Stimulated activated CD8-positive, alpha-beta memory T cell treated with anti-CD3 and anti-CD28 coated beads, Interleukin-7, amount 100 ng/mL, for 4 hours (primary cell): Measurements from ENCODE around the gene C19orf25.
"Not testable (repeated sequence)": the region's sequence is repeated elsewhere in the genome, so short reads cannot be mapped to it uniquely, and the experiment has no call there.

Source experiments
- DNase-seq, 2 donors: peaks; one replicate each; pipeline ENCODE4 v3.0.0-alpha.2; 2020; ENCODE audit warnings: low read depth in 2 of 2

C19orf25 gene

DNA sequence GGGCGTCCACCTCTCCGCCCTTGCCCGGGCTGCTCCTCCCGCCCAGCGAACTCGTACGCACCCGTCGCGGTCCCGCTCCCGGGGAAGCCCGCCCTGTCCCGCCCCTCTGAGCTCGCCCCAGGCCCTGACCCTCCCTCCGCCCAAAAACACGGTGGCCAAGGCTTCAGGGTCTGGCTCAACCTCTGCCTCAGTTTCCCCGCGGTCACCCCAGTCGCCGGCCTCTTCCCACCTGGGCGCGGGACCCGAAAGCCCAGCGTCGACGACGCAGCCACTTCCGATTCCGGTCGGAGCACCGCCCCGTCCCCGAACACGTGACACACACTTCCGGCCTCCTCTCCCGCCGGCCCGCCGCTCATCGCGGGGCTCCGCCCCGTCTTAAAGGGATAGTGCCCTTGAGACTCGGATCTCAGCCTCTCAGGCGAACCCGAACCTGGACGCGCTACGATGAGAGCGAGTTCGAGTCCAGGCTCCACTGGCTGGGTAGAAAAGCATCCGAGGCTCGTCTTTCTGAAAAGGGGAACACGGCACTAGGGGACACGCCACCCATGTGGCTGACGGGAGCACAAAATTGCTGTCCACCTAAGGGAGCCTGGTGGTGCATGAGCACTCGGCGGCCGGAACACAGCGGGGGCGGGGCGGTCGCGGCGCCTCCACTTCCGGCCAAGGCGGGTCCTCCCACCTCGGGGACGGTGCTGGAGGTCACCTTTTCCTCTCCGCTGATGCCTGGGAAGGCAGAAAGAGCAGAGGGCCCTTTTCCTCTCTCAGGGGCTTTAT lies at the start of gene C19orf25:
C19orf25 (minus strand) TSS at position 282 of the 774 bp plus-strand sequence. CDS start 312 bp downstream, outside the sequence.
- peak; percentile 85 to 90 for DNase-seq

DNA sequence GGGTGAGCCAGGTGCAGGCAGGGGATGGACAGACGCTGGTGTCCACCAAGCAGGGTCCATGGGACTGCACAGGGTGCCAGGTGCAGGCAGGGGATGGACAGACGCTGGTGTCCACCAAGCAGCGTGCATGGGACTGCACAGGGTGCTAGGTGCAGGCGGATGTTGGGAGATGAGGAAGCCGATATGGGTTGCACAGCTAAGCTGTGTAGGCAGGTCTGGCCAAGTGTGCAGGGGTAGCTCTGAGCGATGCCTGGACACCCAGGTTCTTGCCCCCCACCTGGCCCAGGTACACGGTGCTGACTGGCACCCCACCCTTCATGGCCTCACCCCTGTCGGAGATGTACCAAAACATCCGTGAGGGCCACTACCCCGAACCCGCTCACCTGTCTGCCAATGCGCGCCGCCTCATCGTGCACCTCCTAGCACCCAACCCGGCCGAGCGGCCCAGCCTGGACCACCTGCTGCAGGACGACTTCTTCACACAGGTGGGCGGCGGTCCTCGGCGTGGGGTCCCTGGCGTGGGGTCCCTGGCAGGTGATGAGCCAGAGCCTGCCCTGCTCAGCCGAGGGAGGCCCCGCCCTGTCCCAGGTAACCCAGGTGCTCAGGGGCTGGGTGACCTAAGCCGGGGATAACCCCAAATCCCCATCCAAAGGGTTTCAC lies 48.8 kb upstream of the C19orf25 start:
- no peak for DNase-seq

DNA sequence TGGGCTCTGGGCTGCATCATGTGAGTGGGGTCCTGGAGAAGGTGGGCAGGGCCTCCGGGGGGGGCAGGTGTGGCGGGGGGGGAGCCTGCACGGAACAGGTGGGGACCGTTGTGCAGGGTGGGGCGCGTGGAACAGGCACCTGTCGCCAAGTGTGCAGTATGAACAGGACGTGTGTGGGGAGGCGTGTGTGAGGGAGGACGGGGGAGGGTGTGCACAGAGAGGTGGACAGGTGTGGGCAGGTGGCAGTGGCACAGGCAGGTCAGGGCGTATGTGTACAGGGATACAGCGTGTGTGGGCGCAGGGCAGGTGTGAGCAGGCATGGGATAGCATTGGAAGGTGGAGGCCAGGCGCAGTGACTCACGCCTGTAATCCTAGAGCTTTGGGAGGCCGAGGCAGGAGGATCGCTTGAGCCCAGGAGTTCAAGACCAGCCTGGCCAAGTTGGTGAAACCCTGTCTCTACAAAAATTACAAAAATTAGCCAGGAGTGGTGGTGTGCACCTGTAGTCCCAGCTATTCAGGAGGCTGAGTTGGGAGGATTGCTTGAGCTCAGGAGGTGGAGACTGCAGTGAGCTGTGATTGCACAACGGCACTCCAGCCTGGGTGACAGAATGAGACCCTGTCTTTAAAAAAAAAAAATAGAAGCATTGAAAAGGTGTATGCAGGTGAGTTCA lies 48.1 kb upstream of the C19orf25 start:
- DNase-seq, result no peak

DNA sequence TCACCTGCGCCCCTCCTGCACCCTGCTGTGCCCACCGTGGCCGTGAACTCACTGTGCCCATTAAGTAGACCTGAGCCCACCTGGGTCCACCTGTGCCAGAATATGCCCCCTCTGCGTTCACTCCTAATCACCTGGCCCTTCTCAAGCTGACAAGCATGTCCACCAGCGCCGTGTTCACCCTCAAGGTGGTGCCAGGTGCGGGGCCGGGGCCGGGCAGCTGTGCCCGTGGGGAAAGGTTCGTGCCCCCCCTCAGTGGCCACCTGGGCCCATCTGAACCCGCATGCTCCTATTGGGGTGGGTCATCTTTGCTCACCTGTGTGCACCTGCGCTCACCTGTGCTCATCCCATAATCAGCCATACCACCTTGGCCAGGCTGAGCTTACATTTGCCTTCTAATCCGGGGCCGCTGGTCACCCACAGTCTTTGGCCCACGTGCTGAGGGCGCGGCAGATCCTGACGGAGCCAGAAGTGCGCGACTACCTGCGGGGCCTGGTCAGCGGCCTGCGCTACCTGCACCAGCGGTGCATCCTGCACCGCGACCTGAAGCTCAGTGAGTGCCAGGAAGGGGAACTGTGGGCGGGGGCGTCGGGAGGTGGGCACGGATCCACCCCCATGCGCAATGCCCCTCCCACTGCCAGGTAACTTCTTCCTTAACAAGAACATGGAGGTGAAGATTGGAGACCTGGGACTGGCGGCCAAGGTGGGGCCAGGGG lies 47.2 kb upstream of the C19orf25 start:
- DNase-seq, result no peak

DNA sequence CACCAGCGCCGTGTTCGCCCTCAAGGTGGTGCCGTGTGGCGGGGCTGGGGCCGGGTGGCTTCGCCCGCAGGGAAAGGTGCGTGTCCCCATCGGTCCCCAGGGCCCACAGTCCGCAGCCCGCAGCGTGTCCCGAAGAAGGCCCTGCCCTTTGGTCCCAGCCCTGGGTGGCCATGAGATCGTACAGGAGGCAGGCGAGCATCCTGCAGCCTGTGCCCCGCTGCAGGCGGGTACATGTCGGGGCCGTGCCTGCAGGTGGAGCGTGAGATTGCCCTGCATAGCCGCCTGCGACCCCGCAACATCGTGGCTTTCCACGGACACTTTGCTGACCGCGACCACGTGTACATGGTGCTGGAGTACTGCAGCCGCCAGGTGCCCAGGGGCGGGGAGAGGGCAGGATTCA lies 46.3 kb upstream of the C19orf25 start:
- no peak for DNase-seq

- no peak for DNase-seq
Observed at GRCh38 chr19:1524972-1525325, 45.9 kb upstream of the C19orf25 start.

- no peak for DNase-seq
Observed at GRCh38 chr19:1524287-1524971, 45.4 kb upstream of the C19orf25 start.

DNA sequence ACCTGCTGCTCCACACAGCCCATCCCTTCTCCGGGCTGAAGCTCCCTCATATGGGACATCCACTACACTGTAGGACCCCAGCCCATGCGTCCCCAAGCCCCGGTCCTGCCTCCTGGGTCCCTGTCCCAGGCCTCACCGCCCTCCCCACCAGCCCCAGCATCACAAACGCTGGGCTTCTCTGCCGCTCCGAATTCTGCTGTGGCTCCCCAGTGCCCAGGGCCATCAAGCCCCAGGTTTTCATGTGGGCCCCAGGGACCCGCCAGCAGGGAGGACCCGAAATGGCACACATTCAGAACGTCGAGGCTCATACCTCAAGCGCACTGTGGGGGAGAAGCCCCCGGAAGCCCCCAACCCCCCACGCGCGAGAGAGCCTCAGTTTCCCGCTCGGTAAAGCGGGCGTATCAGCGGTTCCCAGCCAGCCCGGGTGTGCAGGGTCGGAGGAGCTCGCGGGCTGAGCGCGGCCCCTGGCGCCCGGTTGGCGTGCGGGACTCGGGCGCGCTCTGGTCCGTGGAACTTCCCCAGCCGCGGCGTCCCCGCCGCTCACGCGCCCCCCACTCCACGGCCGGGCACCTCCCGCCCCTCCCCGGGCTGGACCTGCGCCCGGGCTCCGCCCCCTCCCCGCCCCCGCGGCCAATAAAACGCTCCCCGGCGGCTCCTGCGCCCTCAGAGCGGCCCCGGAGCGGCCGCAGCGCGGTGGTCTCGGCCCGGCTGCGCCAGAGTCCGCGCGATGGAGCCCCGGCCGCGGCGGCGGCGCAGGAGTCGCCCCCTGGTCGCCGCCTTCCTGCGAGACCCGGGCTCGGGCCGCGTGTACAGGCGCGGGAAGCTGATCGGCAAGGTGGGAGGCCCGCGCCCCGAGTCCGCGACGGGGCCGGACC lies 44.6 kb upstream of the C19orf25 start, which contains the start of gene PLK5:
PLK5 (plus strand) TSS at position 666 of the 875 bp plus-strand sequence. CDS start 2,920 bp downstream, outside the sequence.
- no peak for DNase-seq

DNA sequence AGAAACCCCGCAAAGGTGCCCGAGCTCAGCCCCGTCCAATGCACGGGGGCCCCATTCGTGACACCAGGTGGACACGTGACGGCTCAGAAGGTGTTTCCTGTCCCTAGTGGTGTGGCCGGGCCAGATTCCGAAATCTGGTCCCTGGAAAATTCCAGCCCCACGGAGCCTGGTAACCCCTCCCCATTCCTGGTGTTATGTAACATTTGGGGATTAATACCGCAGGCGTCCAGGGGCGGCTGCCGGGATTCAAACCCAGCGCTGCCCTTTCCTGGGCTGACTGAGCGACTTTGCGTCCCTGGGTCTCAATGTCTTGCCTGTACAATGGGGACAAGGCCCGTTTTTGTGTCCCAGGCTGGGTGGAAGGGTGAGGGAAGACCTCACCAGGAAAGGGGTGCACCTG lies 43.8 kb upstream of the C19orf25 start:
- DNase-seq, result no peak

- DNase-seq, result no peak
Observed at GRCh38 chr19:1522061-1522460, 43.0 kb upstream of the C19orf25 start.

DNA sequence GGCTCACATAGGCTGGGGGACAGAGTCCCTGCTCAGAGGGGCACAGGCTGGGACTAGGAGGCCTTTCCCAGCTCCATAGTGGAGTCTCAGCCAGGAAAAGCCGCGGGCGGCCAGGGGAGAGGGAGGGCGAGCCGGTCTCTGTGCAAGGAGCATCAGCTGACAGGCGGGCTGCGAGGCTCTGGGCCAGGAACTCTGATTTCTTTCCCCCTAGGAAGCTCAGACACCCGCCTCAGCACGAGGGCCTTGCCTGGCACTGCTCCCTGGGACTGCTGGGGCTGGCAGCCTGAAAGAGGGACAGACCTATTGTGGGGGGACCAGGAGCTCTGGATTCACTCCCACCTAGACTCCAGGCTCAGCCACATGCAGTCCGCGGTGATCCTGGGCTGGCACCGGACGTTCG lies 42.6 kb upstream of the C19orf25 start:
- no peak for DNase-seq

DNA sequence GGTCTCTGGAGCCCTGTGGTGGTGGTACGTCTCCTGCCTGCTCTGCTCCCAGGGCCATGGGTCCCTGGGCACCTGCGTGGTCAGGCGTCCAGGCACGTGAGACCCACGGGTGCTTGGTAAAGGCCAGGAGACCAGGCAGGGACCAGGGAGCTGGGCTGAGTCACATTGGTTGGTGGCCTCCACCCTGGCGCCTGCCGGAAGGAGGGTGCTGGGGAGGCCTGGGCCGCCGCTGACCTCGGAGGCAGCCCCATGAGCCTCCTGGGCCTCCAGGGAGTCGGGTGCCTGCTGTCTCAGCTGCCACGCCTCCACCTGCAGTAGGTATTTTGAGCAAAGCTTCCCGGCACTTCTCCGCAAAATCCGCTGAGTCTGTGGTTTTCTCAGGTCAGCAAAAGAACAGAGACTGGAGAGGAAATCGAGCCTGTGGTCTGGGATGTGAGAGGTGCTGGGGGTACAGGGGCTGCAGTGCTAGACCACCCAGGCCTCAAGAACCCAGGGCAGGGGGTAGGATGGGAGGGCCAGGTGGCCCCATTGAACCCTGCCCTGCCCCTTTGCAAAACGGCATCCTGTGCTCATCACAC lies 41.3 kb upstream of the C19orf25 start:
- no peak for DNase-seq

- not testable (repeated sequence) for DNase-seq
Observed at GRCh38 chr19:1519802-1520201, 40.8 kb upstream of the C19orf25 start.

DNA sequence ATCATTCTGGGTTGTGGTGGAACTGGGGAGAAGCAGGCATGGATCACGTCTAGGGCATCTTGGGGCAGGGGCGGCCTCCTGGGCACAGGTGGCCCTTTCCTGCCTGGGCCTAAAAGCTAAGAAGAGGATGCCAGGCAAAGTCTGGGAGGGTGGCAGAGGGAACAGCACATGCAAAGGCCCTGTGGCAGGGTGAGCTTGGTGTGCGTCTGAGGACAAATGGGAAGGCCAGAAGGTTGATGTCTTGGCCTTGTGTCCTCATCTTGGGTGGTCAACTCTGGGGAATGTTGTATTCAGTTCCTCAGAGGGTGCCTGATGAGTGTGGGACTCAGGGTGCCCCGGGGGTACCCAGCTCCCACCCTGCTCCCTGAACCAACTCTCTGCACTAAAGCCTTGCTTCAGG lies 39.5 kb upstream of the C19orf25 start:
- DNase-seq, result no peak

- DNase-seq, result no peak
Observed at GRCh38 chr19:1516395-1516753, 37.4 kb upstream of the C19orf25 start.

DNA sequence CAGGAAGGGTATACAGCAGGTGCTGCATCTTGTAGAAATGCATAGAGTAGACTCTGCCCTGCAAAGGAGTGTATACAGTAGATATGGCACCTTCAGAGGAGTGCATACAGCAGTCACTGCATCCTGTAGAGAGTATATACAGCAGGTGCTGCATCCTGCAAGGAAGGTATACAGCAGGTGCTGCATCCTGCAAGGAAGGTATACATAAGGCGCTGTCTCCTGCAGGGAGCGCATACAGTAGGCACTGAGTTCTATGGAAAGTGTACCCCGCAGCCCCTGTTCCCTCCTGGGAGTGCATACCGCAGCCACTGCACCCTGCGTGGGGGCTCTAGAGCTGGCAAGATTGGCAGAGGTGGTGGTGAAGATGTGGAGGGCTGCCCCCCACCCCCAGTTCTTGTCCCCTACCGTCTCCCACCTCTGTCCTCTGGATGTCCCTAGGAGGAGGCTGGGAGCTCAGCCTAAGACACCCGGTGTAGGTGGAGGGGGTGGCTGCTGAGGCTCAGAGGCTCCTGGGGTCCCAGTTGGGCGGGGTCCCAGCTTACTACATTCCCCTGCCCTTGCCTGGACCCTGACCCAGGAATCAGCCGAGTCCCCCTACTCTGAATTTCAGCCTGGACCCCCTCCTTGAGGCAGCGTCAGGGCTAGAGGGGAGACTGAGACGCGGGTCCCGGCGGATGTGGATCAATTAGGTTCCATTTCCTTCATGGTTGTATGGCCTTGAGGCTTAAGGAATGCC lies 36.1 kb upstream of the C19orf25 start:
- no peak for DNase-seq

DNA sequence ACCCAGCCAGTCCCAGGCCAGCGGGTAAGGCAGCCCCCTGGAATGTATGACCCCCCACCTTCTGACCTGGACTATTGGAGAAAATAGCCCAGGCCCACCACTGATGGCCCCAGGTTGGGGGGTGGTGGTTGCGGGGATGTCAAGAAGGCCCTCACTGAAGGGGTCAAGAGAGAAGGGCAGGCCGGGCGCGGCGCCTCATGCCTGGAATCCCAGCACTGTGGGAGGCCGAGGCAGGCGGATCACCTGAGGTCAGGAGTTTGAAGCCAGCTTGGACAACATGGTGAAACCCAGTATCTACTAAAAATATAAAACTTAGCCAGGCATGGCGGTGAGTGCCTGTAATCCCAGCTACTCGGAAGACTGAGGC lies 35.3 kb upstream of the C19orf25 start:
- no peak for DNase-seq

GRCh38 chr19:1513499-1514294 lies 34.7 kb upstream of the C19orf25 start:
- peak; percentile 35 to 53 for DNase-seq
